Activated CD8-positive, alpha-beta T cell treated with anti-CD3 and anti-CD28 coated beads for 36 hours (primary cell): ENCODE data around the gene CRYZL1. TPM values are rescaled to one million over a fixed set of nuclear protein-coding genes. Genes with fewer than 3 reads are reported as not detected.

Source experiments
- ATAC-seq: fragments of 200-7000 bp; cut with Tn5 transposase; one replicate; pipeline ENCODE4 v1.10.0; 2021; ENCODE audit warnings: mild to moderate bottlenecking, moderate library complexity
- CTCF ChIA-PET: fragments of 350-600 bp; sonication (Branson Sonifier 250); formaldehyde crosslinking; loops from one replicate; lab custom pipeline; 2021; ENCODE audit warnings: antibody characterized with exemption; lab: Charles Lee
- POLR2A ChIA-PET: fragments of 350-600 bp; sonication (Branson Sonifier 250); formaldehyde crosslinking; loops from one replicate; lab custom pipeline; 2021; ENCODE audit warnings: antibody characterized with exemption; lab: Charles Lee
- DNase-seq: peaks from one replicate; pipeline ENCODE4 v3.0.0-alpha.2; 2020
- H3K27ac Mint-ChIP-seq: one replicate; pipeline ENCODE4 v1.8.0; 2021; ENCODE audit warnings: mild to moderate bottlenecking, mixed read lengths
- H3K27me3 Mint-ChIP-seq: one replicate; pipeline ENCODE4 v1.8.0; 2021; ENCODE audit warnings: mixed read lengths
- H3K36me3 Mint-ChIP-seq: one replicate; pipeline ENCODE4 v1.8.0; 2021; ENCODE audit warnings: low read depth, mixed read lengths
- H3K4me1 Mint-ChIP-seq: one replicate; pipeline ENCODE4 v1.8.0; 2021; ENCODE audit warnings: low read depth, mixed read lengths
- H3K4me3 Mint-ChIP-seq: one replicate; pipeline ENCODE4 v1.8.0; 2021; ENCODE audit warnings: mild to moderate bottlenecking, moderate library complexity, mixed read lengths
- H3K9me3 Mint-ChIP-seq: one replicate; pipeline ENCODE4 v1.8.0; 2021; ENCODE audit warnings: mixed read lengths
- CTCF ChIP-seq: fragments of 200-600 bp; IDR thresholded peaks from one replicate; pipeline ENCODE4 v1.8.0; 2022; ENCODE audit warnings: antibody characterized with exemption, mild to moderate bottlenecking
- intact Hi-C: fragments of 100-400 bp; cut with micrococcal nuclease; formaldehyde crosslinking; loops from one replicate; pipeline ENCODE4 v1.10.0; 2022
- total RNA-seq, 2 experiments: library from RNA; stranded (reverse); gene quantifications; one replicate each; pipeline ENCODE4 v1.2.3, GENCODE V29; 2021

CRYZL1 gene
- total RNA-seq, 2 experiments from 2014 or later = 30.1 to 33.2 TPM

GRCh38 chr21:33541756-33542639 lies 99.5 kb downstream of the CRYZL1 start, which contains the start of gene GART:
TSS of gene GART (minus strand) at chr21:33542117. CDS start at chr21:33539315, 2,802 bp downstream.
- peaks cover 63% of the 10 kb centered on the region for H3K36me3 Mint-ChIP-seq

GRCh38 chr21:33541105-33541711 lies 100.3 kb downstream of the CRYZL1 start:
- ChIA-PET CTCF (no interaction called here), POLR2A (interaction anchor here (0.5 to 4.7 kb wide), 10 partner anchors 11 to 1096 kb away, joined by 3 to 44 read pairs (median 4); partner anchors contain the start of gene TMEM50B)
- H3K36me3 Mint-ChIP-seq = peaks cover 67% of the 10 kb centered on the region
- TF ChIP-seq CTCF = no peak
- ATAC-seq (no peak), DNase-seq (peak; percentile 40)
- intact Hi-C loops = loop anchor here (5.0 kb wide), 2 partner anchors 49 to 64 kb away; partner anchors contain the start of genes DNAJC28 and TMEM50B
- peak overlapping the region; percentile 100 for H3K27ac Mint-ChIP-seq
- peak overlapping the region; percentile 86 for H3K4me3 Mint-ChIP-seq
- no peaks in the 10 kb centered on the region for H3K9me3 Mint-ChIP-seq
- no peaks in the 10 kb centered on the region for H3K27me3 Mint-ChIP-seq
- H3K4me1 Mint-ChIP-seq = peaks cover 33% of the 10 kb centered on the region

More at GRCh38 chr21:33541756-33542639, 99.5 kb downstream of the CRYZL1 start, which contains the start of gene GART:
- no peaks in the 10 kb centered on the region for H3K9me3 Mint-ChIP-seq
- peak; percentile 65 for ATAC-seq
- H3K27me3 Mint-ChIP-seq = no peaks in the 10 kb centered on the region
- ChIA-PET CTCF (no interaction called here), POLR2A (interaction anchor here (0.5 to 4.7 kb wide), 13 partner anchors 10 to 807 kb away, joined by 3 to 44 read pairs (median 3); partner anchors contain the start of genes DNAJC28 and TMEM50B)
- intact Hi-C loops = loop anchor here (5.0 kb wide), 2 partner anchors 50 to 65 kb away; partner anchors contain the start of genes DNAJC28 and TMEM50B
- H3K4me1 Mint-ChIP-seq = peaks cover 36% of the 10 kb centered on the region
- peak within 1 kb of the TSS; percentile 86 for H3K4me3 Mint-ChIP-seq
- peak; percentile 87 for DNase-seq
- peak within 1 kb of the TSS; percentile 100 for H3K27ac Mint-ChIP-seq
- TF ChIP-seq CTCF = no peak

- POLR2A ChIA-PET = interaction anchor here (0.7 to 4.7 kb wide), 6 partner anchors 11 to 1097 kb away, joined by 3 to 44 read pairs (median 4); partner anchors contain the start of gene TMEM50B
- H3K27me3 Mint-ChIP-seq = no peaks in the 10 kb centered on the region
- ATAC-seq (no peak), DNase-seq (no peak)
- no peak for TF ChIP-seq CTCF
- CTCF ChIA-PET = no interaction called here
- peaks cover 67% of the 10 kb centered on the region for H3K36me3 Mint-ChIP-seq
- intact Hi-C loops = loop anchor here (5.0 kb wide), 2 partner anchors 48 to 63 kb away; partner anchors contain the start of genes DNAJC28 and TMEM50B
- H3K27ac Mint-ChIP-seq = peak overlapping the region; percentile 100
- peaks cover 28% of the 10 kb centered on the region for H3K4me1 Mint-ChIP-seq
- no peaks in the 10 kb centered on the region for H3K9me3 Mint-ChIP-seq
- peak overlapping the region; percentile 86 for H3K4me3 Mint-ChIP-seq
These were observed 100.8 kb downstream of the CRYZL1 start for GRCh38 chr21:33540711-33541104.

- ATAC-seq = no peak
- intact Hi-C loops = loop anchor here (5.0 kb wide), 2 partner anchors 47 to 62 kb away; partner anchors contain the start of genes DNAJC28 and TMEM50B
- TF ChIP-seq CTCF = no peak
- no peak for DNase-seq
- peaks cover 73% of the 10 kb centered on the region for H3K36me3 Mint-ChIP-seq
- H3K9me3 Mint-ChIP-seq = no peaks in the 10 kb centered on the region
- H3K27me3 Mint-ChIP-seq = no peaks in the 10 kb centered on the region
- H3K4me1 Mint-ChIP-seq = peaks cover 24% of the 10 kb centered on the region
- H3K27ac Mint-ChIP-seq = no peak overlapping the region
- POLR2A ChIA-PET = interaction anchor here (0.6 to 4.1 kb wide), 3 partner anchors 12 to 39 kb away, joined by 3 to 32 read pairs (median 4); no protein-coding TSS in a partner anchor
- H3K4me3 Mint-ChIP-seq = peak overlapping the region; percentile 86
- CTCF ChIA-PET = interaction anchor here (0.7 kb wide), 1 partner anchor 15 kb away, joined by 3 read pairs; no protein-coding TSS in a partner anchor
These were observed 101.9 kb downstream of the CRYZL1 start for GRCh38 chr21:33539616-33540015.

Other genes with a start within 250 kb of the CRYZL1 start
- 1 to 10 TPM; 7.8 to 9.8 TPM for gene IFNGR2, start 238.3 kb downstream of the CRYZL1 start, total RNA-seq
- gene TMEM50B, start 161.8 kb downstream of the CRYZL1 start, total RNA-seq = 10 to 100 TPM; 14.4 to 15.2 TPM
- gene DNAJC28, start 150.0 kb downstream of the CRYZL1 start, total RNA-seq = under 1 TPM; 0.22 to 0.56 TPM
- 100 to 1,000 TPM; 224 to 232 TPM for gene GART, start 99.6 kb downstream of the CRYZL1 start, total RNA-seq
- 100 to 1,000 TPM; 267 to 276 TPM for gene SON, start 98.7 kb downstream of the CRYZL1 start, total RNA-seq
- 10 to 100 TPM; 36.8 to 41.5 TPM for gene DONSON, start 53.1 kb downstream of the CRYZL1 start, total RNA-seq
- gene ITSN1, start 760 bp upstream of the CRYZL1 start, total RNA-seq = 1 to 10 TPM; 4.4 to 4.7 TPM